Measurements from ENCODE around the gene AKR1C2. TPM values are rescaled to one million over a fixed set of nuclear protein-coding genes. Genes with fewer than 3 reads are reported as not detected.

The AKR1C2 gene
- 48.6 and 96.5 TPM in 2 replicates for total RNA-seq

GRCh38 chr10:5003127-5004029 is at the start of gene AKR1C2:
Gene AKR1C2 (minus strand): TSS chr10:5003857. CDS start chr10:5003835, 22 bp downstream.

DNA sequence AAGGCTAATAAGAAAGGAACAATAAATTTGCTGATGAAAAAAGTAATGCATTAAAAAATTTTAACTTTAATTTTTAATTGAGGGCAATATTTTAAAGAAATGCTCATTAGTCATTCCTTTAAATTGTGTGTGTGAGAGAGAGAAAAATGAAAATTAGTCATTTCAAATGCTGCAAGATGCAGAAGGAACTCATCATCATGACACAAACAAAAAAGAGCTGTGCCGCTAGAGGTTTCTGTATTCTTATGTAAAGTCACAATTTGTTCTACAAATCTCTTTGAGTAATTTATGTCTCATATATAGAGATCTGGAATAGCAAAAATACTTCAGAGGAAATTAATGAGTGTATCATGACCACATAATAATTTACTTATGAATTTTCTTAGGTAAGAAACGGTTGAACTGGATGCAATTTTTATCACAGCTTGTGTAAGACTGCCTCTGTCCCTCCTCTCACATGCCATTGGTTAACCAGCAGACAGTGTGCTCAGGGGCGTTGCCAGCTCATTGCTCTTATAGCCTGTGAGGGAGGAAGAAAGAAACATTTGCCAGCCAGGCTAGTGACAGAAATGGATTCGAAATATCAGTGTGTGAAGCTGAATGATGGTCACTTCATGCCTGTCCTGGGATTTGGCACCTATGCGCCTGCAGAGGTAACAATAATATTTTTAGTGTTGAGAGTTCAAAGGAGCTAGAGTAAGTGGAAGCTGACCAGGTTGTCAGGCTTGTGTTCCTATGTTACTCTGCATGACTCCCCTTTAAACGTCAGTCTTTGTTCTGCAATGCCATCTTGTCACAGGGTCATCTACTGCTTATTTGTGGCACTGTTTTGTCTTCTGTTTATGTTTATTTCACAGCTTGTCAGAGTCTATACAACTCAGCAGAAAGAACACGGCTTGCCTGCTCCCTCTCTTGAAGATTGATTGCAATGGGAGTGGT is 40.5 kb downstream of the AKR1C2 start, which contains the start of gene AKR1C1:
AKR1C1 (plus strand) TSS at position 540 of the 939 bp plus-strand sequence; CDS start at position 570, 30 bp downstream.

Other genes with a start within 250 kb of the AKR1C2 start
- gene AKR1E2, start 177.7 kb downstream of the AKR1C2 start, total RNA-seq = 3.8 and 9.3 TPM in 2 replicates
- gene AKR1C1, start 40.4 kb downstream of the AKR1C2 start, total RNA-seq = 149 and 282 TPM in 2 replicates
- 158 and 170 TPM in 2 replicates for gene AKR1C3, start 90.6 kb upstream of the AKR1C2 start, total RNA-seq
- gene AKR1C8, start 181.3 kb upstream of the AKR1C2 start, total RNA-seq = not detected in 2 replicates
- gene AKR1C4, start 193.0 kb upstream of the AKR1C2 start, total RNA-seq = not detected in 2 replicates